GM12878 (cell line): Measurements from ENCODE around the gene SP4. TPM values are rescaled to one million over a fixed set of nuclear protein-coding genes. Genes with fewer than 3 reads are reported as not detected.

Experiments used
- ATAC-seq: fragments of 200-7000 bp; cut with Tn5 transposase; 3 replicates; pipeline ENCODE4 v1.9.1; 2020; ENCODE audit warnings: mild to moderate bottlenecking, moderate library complexity
- BruUV-seq: library from RNA; stranded (reverse); fragments of 400-500 nt; replicated peaks from 2 replicates; lab custom pipeline; 2021; lab: Mats Ljungman, UMichigan
- CTCF ChIA-PET: fragments of 300-600 bp; sonication (Branson Sonifier 250); formaldehyde crosslinking; extraction: SDS; loops from one replicate; lab custom pipeline; 2021; ENCODE audit warnings: inconsistent platforms; lab: Yijun Ruan, JAX
- POLR2A ChIA-PET: fragments of 350-600 bp; formaldehyde crosslinking; extraction: SDS; loops from one replicate; lab custom pipeline; 2021; ENCODE audit warnings: inconsistent platforms; lab: Charles Lee
- RAD21 ChIA-PET: fragments of 300-600 bp; sonication (Branson Sonifier 250); formaldehyde crosslinking; loops from one replicate; lab custom pipeline; 2023; ENCODE audit warnings: antibody characterized with exemption; ENCODE audit not compliant: unreplicated experiment; lab: Charles Lee
- SMC1A ChIA-PET: fragments of 300-600 bp; sonication (Branson Sonifier 250); formaldehyde crosslinking; loops from one replicate; lab custom pipeline; 2023; ENCODE audit not compliant: unreplicated experiment, uncharacterized antibody; lab: Charles Lee
- DNase-seq: peaks from one replicate; pipeline ENCODE4 v3.0.0-alpha.2; 2011; ENCODE audit warnings: low read depth, low spot score
- FAIRE-seq: peaks from 3 replicates; lab custom pipeline; 2011; peaks lifted over from hg19 to GRCh38; lab: Jason Lieb, UNC
- H2AFZ ChIP-seq: 2 replicates; pipeline ENCODE4 v1.6.0; 2011; ENCODE audit warnings: low read depth, low read length, control low read depth; ENCODE audit not compliant: control insufficient read depth
- H3K27ac ChIP-seq: 2 replicates; pipeline ENCODE4 v1.5.1; 2011; ENCODE audit warnings: control low read depth; ENCODE audit not compliant: control insufficient read depth, insufficient read depth
- H3K27me3 ChIP-seq, 2 experiments: replicated peaks in 1 of 2; 2 replicates each; pipeline versions ENCODE4 v1.6.0 to v1.6.1; 2011; ENCODE audit warnings: low read length in 1 of 2; ENCODE audit not compliant: control insufficient read depth in 2 of 2, insufficient read depth in 2 of 2
- H3K36me3 ChIP-seq, 2 experiments: 2 replicates each; pipeline ENCODE4 v1.5.1; 2011; ENCODE audit warnings: low read length in 1 of 2; ENCODE audit not compliant: control insufficient read depth in 2 of 2, insufficient read depth in 2 of 2
- H3K4me1 ChIP-seq: 2 replicates; pipeline ENCODE4 v1.6.1; 2011; ENCODE audit warnings: mild to moderate bottlenecking, low read length, moderate library complexity, mixed read lengths; ENCODE audit not compliant: control insufficient read depth, insufficient read depth
- H3K4me2 ChIP-seq: 2 replicates; pipeline ENCODE4 v1.6.0; 2011; ENCODE audit warnings: control low read depth; ENCODE audit not compliant: control insufficient read depth, insufficient read depth
- H3K4me3 ChIP-seq: fragments of 200-600 bp; sonication (generic); 2 replicates; pipeline ENCODE4 v1.5.1; 2016
- H3K79me2 ChIP-seq: 2 replicates; pipeline ENCODE4 v1.6.0; 2011; ENCODE audit warnings: low read length; ENCODE audit not compliant: control insufficient read depth, insufficient read depth
- H3K9ac ChIP-seq: 2 replicates; pipeline ENCODE4 v1.8.0; 2011; ENCODE audit warnings: low read length, control low read depth, mixed read lengths; ENCODE audit not compliant: control insufficient read depth, insufficient read depth
- H3K9me3 ChIP-seq: replicated peaks from 3 replicates; pipeline ENCODE4 v1.5.1; 2011; ENCODE audit warnings: mild to moderate bottlenecking, low read length; ENCODE audit not compliant: control insufficient read depth, insufficient read depth
- H4K20me1 ChIP-seq: 2 replicates; pipeline ENCODE4 v1.6.0; 2011; ENCODE audit not compliant: control insufficient read depth, insufficient read depth
- CBX3 ChIP-seq: fragments of 200-600 bp; sonication (generic); IDR thresholded peaks from 2 replicates; pipeline ENCODE4 v1.6.1; 2016; ENCODE audit warnings: low read depth, borderline replicate concordance
- ELK1 ChIP-seq: IDR thresholded peaks from 2 replicates; pipeline ENCODE4 v1.6.1; 2012; ENCODE audit warnings: low read depth, low read length, improper control_type of control experiment
- EZH2 ChIP-seq: IDR thresholded peaks from 2 replicates; pipeline ENCODE4 v1.6.1; 2012; ENCODE audit warnings: low read depth, mild to moderate bottlenecking, control low read depth, inconsistent platforms, low read length, borderline replicate concordance; ENCODE audit not compliant: control insufficient read depth
- KAT2A ChIP-seq: conservative IDR thresholded peaks from 2 replicates; pipeline ENCODE4 v1.6.1; 2011; ENCODE audit warnings: low read depth, low read length; ENCODE audit not compliant: control insufficient read depth
- KDM1A ChIP-seq: fragments of 200-600 bp; sonication (generic); IDR thresholded peaks from 2 replicates; pipeline ENCODE4 v1.6.1; 2016; ENCODE audit warnings: borderline replicate concordance
- LARP7 ChIP-seq: fragments of 450-650 bp; IDR thresholded peaks from 2 replicates; pipeline ENCODE4 v1.6.1; 2017; ENCODE audit warnings: mild to moderate bottlenecking
- PAX5 ChIP-seq: IDR thresholded peaks from 2 replicates; pipeline ENCODE4 v1.6.1; 2011; ENCODE audit warnings: low read depth, low read length, borderline replicate concordance
- PKNOX1 ChIP-seq: fragments of 450-650 bp; IDR thresholded peaks from 2 replicates; pipeline ENCODE4 v1.6.1; 2016; ENCODE audit warnings: mild to moderate bottlenecking
- RELB ChIP-seq: fragments of 450-650 bp; IDR thresholded peaks from 2 replicates; pipeline ENCODE4 v1.6.1; 2017; ENCODE audit warnings: low read depth, mild to moderate bottlenecking, moderate library complexity
- TCF3 ChIP-seq: IDR thresholded peaks from 2 replicates; pipeline ENCODE4 v1.6.1; 2012; ENCODE audit warnings: low read depth, mild to moderate bottlenecking, low read length, borderline replicate concordance; ENCODE audit not compliant: insufficient read depth
- USF2 ChIP-seq: IDR thresholded peaks from 2 replicates; pipeline ENCODE4 v1.6.1; 2011; ENCODE audit warnings: low read depth, low read length, improper control_type of control experiment, borderline replicate concordance
- ZBTB40 ChIP-seq: fragments of 450-650 bp; IDR thresholded peaks from 2 replicates; pipeline ENCODE4 v1.6.1; 2016; ENCODE audit warnings: mild to moderate bottlenecking, moderate library complexity, borderline replicate concordance
- ZNF274 ChIP-seq: IDR thresholded peaks from one replicate; pipeline ENCODE4 v1.8.0; 2011; ENCODE audit not compliant: insufficient read length, insufficient read depth
- WGBS: methylation state at CpG from one replicate; pipeline ENCODE4 v1.1.6; 2016; ENCODE audit warnings: low lambda C conversion rate; ENCODE audit not compliant: insufficient replicate concordance, insufficient coverage; ENCODE audit errors: missing lambda C conversion rate; 5-methylcytosine and 5-hydroxymethylcytosine counted together
- in situ Hi-C: fragments of 300-500 bp; cut with MboI; formaldehyde crosslinking; loops from 9 replicates; pipeline ENCODE4 v1.14.3; 2018; ENCODE audit warnings: mixed read lengths
- intact Hi-C: fragments of 100-400 bp; cut with micrococcal nuclease; formaldehyde crosslinking; loops from one replicate; pipeline ENCODE4 v1.14.2; 2022; ENCODE audit not compliant: unreplicated experiment
- polyA plus RNA-seq, 11 experiments: library from polyadenylated mRNA; depleted of rRNA in 4 of 11; unstranded in 6 of 11; stranded (reverse) in 5 of 11; fragments of >200 nt; fragmentation: Nextera tagmentation in 4 of 11; fragmentation: Illumina TruSeq in 1 of 11; extraction: Ambion mirVana in 4 of 11; extraction: Trizol in 1 of 11; gene quantifications; 1 replicate in 1 of 11; 2 replicates in 10 of 11; pipeline versions ENCODE4 v1.2.1 to v1.2.3, GENCODE V29; 2011 to 2016; ENCODE audit warnings: inconsistent platforms in 2 of 11, missing spikeins in 2 of 11, low read depth in 1 of 11
- total RNA-seq, 4 experiments: library from RNA; depleted of rRNA in 3 of 4; stranded (reverse); fragments of >200 nt in 3 of 4; fragmentation: Illumina TruSeq in 1 of 4; extraction: Trizol in 1 of 4; gene quantifications; 2 replicates each; pipeline versions ENCODE4 v1.2.1 to v1.2.3, GENCODE V29; 2013 to 2021

SP4 gene
- total and polyA plus RNA-seq, 10 of the 15 experiments (the other 5 are each of a cell fraction or from before 2014, with no cell fraction given) = 6.2 to 32.4 (median 16.1) TPM

GRCh38 chr7:21504021-21504420 lies 76.1 kb downstream of the SP4 start:
- Histone ChIP-seq H3K4me3 (no peak overlapping the region), H4K20me1 (no peaks in the 10 kb centered on the region), H3K4me1 (no peaks in the 10 kb centered on the region), H3K9ac (no peak overlapping the region), H3K36me3 (peaks cover 5 to 7% of the 10 kb centered on the region in 2 experiments; a peak in 3 of 4 replicates), H3K9me3 (peaks cover 2% of the 10 kb centered on the region; the same call in 2 of the 3 replicates), H3K27me3 (no peaks in the 10 kb centered on the region), H3K27ac (no peak overlapping the region), H3K79me2 (no peaks in the 10 kb centered on the region), H3K4me2 (no peak overlapping the region), H2AFZ (no peak overlapping the region)
- WGBS = 92% methylated on average over 2 of the region's 2 CpGs
- CTCF ChIA-PET = interaction anchor here (1.2 to 1.7 kb wide), 2 partner anchors 10 to 242 kb away, joined by 3 to 4 read pairs; no protein-coding TSS in a partner anchor
- SMC1A ChIA-PET = interaction anchor here (1.1 to 1.4 kb wide), 3 partner anchors 9 to 247 kb away, joined by 3 read pairs; no protein-coding TSS in a partner anchor
- DNase-seq = no peak
- POLR2A ChIA-PET = interaction anchor here (0.6 kb wide), 1 partner anchor 30 kb away, joined by 3 read pairs; no protein-coding TSS in a partner anchor
- no peak for ATAC-seq
- FAIRE-seq = no peak
- intact Hi-C loops (no loop called here), in situ Hi-C loops (no loop called here)
- TF ChIP-seq RELB (no peak), EZH2 (no peak), KAT2A (no peak), USF2 (no peak), CBX3 (no peak), ZBTB40 (no peak), PAX5 (no peak), PKNOX1 (no peak), TCF3 (no peak), ZNF274 (no peak), ELK1 (no peak), LARP7 (no peak), KDM1A (no peak)
- no TSS peak for BruUV-seq
- RAD21 ChIA-PET = no interaction called here
